Embryonic facial prominence (tissue), 1 donor: Measurements from ENCODE around the gene ADRA2B.
"Not testable (repeated sequence)": the region's sequence is repeated elsewhere in the genome, so short reads cannot be mapped to it uniquely, and the experiment has no call there.

Experiments
- DNase-seq: peaks from one replicate; pipeline ENCODE4 v3.0.0-alpha.2; 2016; ENCODE audit errors: extremely low spot score

The ADRA2B gene

GRCh38 chr2:96069878-96070277 lies 46.5 kb downstream of the ADRA2B start:
- DNase-seq: not testable (repeated sequence)

DNA sequence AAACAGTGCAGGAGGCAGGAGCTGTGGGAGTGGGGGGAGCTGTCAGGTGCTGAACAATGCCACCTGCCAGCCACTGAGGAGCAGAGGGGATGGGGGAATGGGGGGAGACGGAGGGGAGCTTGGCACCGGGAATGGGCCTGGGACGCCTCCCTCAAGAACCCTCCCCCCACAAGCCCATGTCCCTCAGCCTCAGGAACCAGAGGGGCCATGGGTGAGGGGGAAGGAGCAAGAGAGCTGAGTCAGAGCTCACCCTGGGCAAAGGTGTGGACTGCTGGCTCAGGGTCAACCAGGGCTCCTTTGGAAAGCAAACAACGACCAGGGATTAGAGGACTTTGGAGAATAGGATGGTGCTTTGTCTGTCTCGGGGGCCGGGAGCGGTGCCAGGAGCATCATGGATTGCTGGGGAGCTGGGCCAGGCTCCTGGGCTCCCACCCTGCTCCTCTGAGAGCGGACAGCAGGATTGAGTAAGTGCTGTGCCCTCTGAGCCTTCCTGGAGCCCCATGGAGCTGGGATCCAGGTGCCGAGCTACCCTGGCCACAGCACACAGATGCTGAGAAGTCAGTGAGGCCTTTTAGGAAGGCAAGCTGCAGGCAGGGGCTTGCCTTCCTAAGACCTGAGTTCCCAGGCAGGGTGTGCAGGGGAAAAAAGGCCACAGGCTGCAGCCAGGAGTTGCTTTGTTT lies 48.3 kb downstream of the ADRA2B start:
- not testable (repeated sequence) for DNase-seq

- DNase-seq: not testable (repeated sequence)
Measured at GRCh38 chr2:96067098-96067660, 49.2 kb downstream of the ADRA2B start.

DNA sequence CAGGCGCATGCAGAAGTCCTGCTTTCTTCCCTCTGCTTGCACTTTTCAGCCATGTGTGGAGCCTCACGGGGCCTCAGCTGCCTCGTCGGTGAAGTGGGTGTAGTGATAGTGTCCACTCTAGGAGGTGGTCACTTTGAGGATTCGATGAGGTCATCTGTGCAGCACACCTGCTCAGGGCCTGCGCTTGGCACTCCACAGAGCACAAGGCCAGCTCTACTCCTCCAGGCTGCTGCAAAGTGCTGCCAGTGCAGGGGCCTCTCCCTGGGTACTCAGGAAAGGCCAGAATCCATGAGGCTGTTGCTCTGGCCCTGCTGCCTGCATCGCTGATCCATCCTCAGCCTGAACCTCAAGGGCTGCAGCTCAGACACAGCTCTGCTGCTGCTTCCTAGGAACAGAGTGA lies 49.9 kb downstream of the ADRA2B start:
- not testable (repeated sequence) for DNase-seq

DNA sequence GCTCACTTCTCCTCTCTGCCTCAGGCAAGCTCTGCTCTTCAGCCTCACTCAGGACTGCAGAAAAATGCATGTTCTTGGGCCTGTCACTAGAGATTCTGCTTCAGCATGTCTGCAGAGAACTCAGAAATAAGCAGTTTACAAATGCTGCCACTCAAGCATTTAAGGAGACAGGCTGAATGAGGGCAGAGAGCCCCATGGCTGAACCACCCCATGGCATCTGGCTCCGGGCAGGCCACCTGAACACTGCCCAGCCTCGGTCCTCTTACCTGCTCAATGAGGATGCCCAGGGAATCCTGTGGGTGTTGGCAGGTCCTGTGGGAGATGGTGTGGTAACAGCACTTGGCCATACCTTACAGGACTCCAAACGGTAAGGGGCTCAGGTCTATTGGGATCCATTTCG lies 50.4 kb downstream of the ADRA2B start:
- DNase-seq: not testable (repeated sequence)

- DNase-seq: no peak
Measured at GRCh38 chr2:96065381-96065930, 50.9 kb downstream of the ADRA2B start.

GRCh38 chr2:96064760-96065159 lies 51.6 kb downstream of the ADRA2B start:
- not testable (repeated sequence) for DNase-seq

GRCh38 chr2:96064047-96064675 lies 52.2 kb downstream of the ADRA2B start:
- DNase-seq: not testable (repeated sequence)

GRCh38 chr2:96063116-96063899 lies 53.1 kb downstream of the ADRA2B start:
- DNase-seq: not testable (repeated sequence)
